ENCODE measurements around the gene FDX1.
A peak's percentile ranks its signal among the peaks of the same experiment; 100 is the strongest.

FDX1 gene

GRCh38 chr11:110465231-110465630 lies 35.5 kb downstream of the FDX1 start:
- no peak for DNase-seq

- DNase-seq = no peak
Measured at GRCh38 chr11:110467556-110467955, 37.8 kb downstream of the FDX1 start.

- DNase-seq = no peak
Measured at GRCh38 chr11:110468121-110468520, 38.4 kb downstream of the FDX1 start.

DNA sequence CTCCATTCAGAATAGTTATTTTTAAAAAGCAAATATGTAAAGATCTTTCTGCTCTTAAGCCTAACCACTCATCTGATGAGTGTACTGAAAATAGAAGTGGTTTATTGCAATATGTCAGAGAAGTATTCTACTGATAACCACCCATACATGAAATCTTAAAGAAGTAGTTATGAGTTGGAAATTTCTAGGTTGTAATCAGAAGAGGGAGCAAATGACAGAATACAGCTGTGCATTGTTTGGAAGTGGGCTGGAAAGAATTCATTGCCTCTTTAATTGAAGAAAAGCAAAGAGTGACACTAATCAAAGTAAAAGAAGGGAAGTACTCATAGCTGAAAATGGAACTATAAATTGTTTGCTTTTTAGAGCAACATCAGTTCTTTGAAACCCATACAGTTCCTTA lies 39.4 kb downstream of the FDX1 start:
- DNase-seq = no peak

DNA sequence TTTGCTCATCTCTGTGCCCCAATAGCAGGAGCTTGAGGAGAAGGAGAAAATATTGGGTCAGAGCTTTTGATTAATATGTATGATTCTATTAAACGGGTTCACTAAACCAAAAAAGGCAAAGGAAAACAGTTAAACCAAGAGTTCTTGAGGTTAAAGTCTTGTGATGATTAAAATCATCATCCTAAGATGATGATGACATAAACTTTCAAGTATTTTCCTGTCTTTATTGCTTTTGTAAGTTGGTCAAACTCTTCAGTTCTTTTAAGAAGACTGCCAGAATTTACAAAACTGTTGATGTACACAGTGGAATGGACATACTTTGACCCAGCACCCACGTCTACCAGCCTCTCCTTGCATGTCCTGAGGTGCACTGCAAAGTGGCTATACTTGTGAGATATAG lies 41.0 kb downstream of the FDX1 start:
- no peak for DNase-seq

DNA sequence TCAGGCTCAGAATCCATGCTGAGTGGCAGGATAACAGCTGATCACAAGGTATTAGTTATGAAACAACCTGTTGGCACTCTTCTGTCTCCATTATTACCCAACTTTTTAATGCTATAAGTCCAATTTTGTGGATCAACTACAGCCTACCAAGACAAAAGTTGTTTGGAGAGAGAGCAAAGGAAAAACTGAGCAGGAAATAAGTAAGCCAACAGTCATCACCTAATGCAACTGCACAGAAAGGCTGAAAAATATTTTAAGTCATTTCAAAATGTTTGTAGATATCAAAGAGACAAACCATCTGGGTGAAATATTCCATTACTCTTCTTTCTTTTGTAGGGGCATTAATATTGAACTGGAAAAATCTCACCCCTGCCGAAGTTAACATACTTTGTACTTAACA lies 41.6 kb downstream of the FDX1 start:
- DNase-seq = no peak

DNA sequence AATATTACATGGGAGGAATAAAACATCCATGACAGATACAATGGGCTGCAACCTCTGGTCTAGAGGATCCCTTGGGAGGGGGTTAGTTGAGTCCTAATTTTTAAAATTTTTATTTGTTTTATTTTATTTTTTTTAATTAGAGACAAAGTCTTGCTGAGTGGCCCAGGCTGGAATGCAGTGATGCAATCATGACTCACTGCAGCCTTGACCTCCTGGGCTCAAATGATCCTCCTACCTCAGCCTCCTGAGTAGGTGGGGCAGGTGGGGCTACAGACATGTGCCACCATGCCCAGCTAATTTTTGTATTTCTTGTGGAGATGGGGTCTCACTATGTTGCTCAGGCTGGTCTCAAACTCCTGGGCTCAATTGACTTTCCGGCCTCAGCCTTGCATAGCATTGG lies 43.1 kb downstream of the FDX1 start:
- no peak for DNase-seq

DNA sequence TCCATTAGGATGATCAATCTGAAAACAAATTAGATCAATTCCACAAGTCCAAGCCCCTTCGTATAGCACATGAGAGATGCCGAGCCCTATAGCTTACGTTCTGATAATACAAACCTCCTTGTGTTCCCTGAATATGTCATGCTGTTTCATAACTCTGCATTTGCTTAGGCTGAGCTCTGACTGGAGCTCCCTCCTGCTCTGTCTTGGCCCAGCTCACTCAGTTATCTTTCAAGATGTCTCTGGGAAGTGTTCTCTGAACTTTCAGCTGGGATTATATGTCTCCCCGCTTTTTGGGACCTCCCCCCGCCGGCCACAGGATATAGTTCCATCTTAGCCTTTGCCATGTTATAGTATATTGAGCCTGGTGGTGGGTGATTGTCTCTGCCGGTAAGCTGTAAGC lies 44.0 kb downstream of the FDX1 start:
- DNase-seq = no peak

DNA sequence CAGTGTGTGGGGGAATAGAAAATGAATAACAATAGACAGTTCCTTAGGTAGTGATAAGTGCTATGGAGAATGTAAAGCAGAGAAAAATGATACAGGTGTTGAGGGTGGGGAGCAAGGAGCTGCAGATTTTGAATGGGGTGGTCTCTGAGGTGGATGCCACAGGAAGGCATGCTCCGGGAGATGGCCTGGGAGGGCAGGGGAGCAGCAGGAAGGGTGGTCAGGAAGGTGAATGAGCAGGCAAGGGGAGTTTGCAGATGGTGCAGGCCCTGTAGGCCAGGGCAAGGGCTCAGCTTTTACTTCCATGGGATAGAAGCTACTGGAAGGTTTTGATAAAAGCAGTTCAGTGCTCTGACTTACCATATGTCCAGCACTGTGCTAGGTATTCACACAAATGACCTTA lies 44.8 kb downstream of the FDX1 start:
- no peak for DNase-seq

DNA sequence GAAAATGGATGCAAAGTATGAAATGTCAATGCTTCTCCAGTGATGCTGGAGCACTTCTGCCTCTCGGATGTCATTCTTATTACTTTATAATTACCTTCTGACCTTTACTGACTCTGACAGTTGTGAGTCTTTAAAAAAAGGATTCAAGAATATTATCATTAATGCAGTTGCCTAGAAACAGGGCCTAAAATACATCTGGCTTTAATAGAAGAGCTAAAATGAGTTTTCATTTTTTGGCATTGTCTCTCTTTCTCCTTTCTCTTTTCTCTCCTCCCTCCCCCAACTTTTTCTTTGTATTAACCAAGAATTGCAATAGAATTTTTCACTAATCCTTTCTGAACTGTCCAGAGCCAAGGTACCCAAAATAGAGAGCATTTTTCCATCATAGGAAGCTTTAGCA lies 45.9 kb downstream of the FDX1 start:
- no peak for DNase-seq

DNA sequence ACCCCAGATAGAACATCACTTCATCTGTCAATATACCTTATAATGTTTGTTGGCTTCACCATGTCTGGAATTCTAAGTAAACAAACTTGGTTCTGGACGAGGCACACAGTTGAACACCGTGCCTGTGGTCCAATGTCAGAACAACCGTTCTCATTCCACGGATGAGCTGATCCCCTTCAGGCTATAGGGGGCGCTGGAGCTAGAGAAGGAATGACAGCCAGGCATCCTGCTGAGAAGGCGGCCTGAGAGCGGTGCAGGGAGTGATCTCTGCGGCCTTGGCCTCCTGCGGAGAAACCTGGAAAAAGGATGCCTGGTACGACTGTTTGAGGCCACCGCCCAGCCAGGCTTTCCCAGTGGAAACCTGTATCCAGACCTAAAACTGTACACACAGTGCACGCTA lies 48.7 kb downstream of the FDX1 start:
- DNase-seq = no peak

DNA sequence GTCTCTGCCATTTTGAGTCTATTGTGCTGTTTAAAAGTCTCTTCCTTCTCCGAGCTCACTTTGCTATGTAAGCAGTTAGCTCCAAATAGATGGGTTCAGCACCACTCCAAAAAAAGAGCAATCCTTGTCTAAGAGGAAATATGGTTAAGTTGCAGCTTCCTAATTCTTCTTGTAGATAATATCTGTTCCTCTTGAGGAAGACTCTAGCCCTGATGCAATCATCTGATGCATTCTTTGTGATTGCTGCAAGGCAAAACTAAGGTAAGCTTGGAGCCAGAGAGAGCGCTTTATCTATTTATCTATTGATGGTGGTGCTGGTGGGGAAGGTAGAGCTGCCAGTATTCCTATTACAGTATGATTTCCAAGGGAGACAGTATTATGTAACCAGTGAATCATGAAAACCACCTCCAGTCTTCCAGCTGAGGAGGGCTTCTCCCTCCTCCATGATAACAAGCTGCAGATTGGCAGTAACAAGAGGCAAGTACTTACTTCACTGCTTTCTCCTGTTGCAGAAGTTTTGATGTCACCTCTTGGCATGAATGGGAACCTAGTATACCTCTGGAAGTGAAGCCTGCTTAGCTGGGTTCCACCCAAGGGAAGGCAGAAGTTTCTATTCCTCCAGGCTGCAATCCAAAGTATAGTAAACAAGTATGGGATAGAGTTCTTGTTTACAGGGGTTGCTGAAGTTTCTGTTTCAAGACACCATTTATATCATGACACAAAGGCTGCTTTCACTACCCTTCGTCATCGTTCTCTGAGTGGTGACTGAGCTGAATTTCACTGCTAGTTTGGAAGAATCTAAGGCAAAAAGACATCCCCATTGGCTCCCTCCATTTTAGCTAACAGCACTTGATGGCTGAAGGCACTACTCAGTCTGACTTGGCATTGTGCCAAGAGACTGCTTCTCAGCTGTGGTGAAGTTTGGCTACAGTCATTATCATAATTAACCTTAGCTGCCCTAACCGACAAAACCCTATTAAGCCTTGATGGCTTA lies 49.7 kb downstream of the FDX1 start:
- peak in 14 of 56 donors; percentile 9 to 70 (median 26) for DNase-seq

- DNase-seq = no peak
Measured at GRCh38 chr11:110481523-110481922, 51.8 kb downstream of the FDX1 start.

DNA sequence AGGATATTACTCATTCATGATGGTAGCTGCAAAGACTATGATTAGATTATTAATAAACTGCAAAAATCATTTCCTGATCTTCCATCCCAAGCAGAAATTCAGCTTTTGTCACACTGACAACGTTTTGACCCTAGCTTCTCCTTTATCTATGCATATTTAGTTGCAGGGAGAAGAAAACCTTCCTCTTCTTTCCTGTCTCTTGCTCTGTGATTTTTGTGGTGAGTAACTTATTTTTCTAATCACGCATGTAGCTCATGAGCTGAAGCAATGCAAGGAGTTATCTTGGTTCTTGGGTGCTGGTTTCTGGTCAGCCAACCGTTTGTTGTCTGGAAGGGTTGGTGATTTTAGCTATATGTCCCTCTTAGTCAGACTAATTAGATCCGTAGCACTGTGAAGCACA lies 56.4 kb downstream of the FDX1 start:
- DNase-seq = no peak

DNA sequence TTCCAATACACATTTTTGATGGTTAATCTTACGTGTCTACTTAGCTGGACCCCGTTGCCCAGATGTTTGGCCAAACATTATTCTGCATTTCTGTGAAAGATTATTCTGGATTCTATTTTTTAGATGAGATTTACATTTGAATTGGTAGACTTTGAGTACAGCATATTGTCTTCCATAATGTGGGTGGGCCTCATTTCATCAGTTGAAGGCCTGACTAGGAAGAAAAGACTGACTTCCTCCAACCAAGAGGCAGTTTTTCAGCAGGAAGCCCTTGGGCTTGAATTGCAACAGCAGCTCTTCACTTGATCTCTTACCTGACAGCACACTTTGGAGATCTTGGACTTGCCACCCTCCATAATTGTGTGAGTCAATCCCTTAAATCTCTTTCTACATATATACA lies 58.7 kb downstream of the FDX1 start:
- DNase-seq = no peak

DNA sequence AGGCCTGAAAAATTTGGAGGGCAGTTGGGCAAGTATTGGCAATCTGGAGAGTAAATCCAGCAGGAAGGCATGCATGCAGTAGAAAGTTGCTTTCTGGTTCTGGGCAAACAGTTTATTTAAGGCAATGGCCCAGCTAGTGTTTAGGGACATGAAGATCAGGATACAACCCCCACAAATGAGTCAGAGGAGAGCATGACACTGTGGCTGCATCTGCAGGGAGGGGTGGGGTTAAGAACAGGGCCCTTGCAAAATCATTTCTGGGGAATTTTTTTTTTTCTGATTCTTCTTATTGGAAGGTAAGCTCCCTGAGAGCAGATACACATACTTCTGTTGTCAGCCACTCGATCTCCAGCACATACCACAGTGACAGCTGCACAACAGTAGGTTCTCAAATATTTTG lies 61.1 kb downstream of the FDX1 start:
- DNase-seq = no peak

DNA sequence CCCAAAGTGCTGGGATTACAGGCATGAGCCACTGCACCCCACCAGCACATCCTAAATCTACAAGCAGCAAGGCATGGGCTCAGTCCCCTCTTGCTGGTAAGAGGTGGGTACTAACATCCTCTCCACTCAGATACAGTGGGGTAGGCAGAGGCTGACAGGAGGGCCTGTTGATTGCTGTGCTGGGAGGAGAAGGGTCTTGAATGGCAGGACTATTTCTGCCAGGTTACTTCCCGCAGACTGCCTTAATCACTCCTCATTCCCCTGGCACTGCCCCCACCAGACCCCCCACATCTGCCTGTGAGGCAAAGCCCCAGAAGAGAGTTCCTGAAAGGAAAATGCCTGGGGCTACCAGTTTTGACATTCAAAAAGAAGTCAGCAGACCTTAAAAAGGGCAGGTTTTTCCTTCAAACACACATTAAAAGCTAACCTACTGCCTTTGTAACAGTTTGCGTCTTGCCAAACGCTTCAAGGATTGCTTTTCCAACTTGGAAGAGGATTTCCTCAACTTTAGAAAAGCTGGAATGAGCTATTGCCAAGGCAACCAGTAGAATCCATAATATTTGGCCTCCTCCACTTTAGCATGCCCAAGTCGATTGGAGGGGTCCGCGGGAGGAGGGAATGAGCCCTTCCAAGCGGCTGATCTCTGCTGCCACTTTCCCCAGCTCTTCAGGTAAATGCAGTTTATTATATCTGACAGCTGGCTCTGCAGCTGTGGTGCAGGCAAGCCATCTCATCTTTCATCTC lies 62.0 kb downstream of the FDX1 start:
- DNase-seq = no peak

DNA sequence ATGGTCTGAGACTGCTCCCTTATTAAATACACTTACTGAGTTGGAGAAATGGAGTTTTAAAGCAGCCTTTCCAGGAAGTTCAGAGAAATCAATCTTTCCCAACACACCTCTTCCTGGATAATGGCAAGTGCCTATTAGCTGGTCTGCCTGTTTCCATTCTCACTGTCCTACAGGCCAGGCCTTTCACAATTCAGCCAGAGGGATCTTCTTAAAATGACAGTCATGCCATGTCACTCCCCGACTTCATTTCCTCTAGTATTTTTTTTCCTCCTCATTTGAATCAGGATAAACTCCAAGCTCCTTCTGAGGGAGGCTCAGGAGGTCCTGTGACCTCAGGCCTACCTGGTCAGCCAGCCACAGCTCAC lies 62.6 kb downstream of the FDX1 start:
- DNase-seq = no peak

- no peak for DNase-seq
Measured at GRCh38 chr11:110493346-110493745, 63.6 kb downstream of the FDX1 start.

- DNase-seq = peak in 1 of 56 donors; percentile 5
Measured at GRCh38 chr11:110497231-110497978, 67.7 kb downstream of the FDX1 start.

DNA sequence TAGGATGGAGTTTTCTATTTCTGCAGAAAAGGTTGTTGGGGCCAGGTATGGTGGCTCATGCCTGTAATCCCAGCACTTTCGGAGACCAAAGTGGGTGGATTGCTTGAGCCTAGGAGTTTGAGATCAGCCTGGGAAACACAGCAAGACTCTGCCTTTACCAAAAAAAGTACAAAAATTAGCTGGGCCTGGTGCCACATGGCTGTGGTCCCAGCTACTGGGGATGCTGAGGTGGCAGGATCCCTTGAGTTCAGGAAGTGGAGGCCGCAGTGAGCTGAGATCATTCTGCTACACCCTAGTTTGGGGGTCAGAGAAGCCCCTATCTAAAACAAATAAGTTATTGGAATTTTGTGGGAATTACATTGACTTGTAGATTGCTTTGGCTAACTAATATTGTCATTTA lies 71.7 kb downstream of the FDX1 start:
- no peak for DNase-seq

Data from amygdala (tissue), 56 donors.